GM18508 (cell line): ENCODE data around the gene EPRS1.
A peak's percentile ranks its signal among the peaks of the same experiment; 100 is the strongest.
"Not testable (repeated sequence)": the region's sequence is repeated elsewhere in the genome, so short reads cannot be mapped to it uniquely, and the experiment has no call there.

ENCODE experiments used
- ATAC-seq: cut with Tn5 transposase; IDR thresholded peaks from one replicate; pipeline ENCODE4 v1.9.1; 2021; ENCODE audit warnings: moderate number of reproducible peaks; ENCODE audit not compliant: insufficient read depth, unreplicated experiment

The EPRS1 gene

GRCh38 chr1:220040028-220040596, 6.2 kb downstream of the EPRS1 start:
- ATAC-seq, result no peak

GRCh38 chr1:220038640-220039039, 7.7 kb downstream of the EPRS1 start:
- no peak for ATAC-seq

- ATAC-seq, result not testable (repeated sequence)
Measured at GRCh38 chr1:220037810-220038209, 8.5 kb downstream of the EPRS1 start.

GRCh38 chr1:220032911-220033310, 13.4 kb downstream of the EPRS1 start:
- ATAC-seq, result no peak

GRCh38 chr1:220031287-220031686, 15.0 kb downstream of the EPRS1 start:
- no peak for ATAC-seq

- ATAC-seq, result no peak
Measured at GRCh38 chr1:220028346-220028895, 17.9 kb downstream of the EPRS1 start.

- ATAC-seq, result no peak
Measured at GRCh38 chr1:220019071-220019470, 27.2 kb downstream of the EPRS1 start.

GRCh38 chr1:220013497-220013896, 32.8 kb downstream of the EPRS1 start:
- peak; percentile 89 for ATAC-seq

GRCh38 chr1:220012259-220012658, 34.0 kb downstream of the EPRS1 start:
- no peak for ATAC-seq

GRCh38 chr1:220011620-220012019, 34.7 kb downstream of the EPRS1 start:
- ATAC-seq, result no peak

- no peak for ATAC-seq
Measured at GRCh38 chr1:220007438-220007837, 38.9 kb downstream of the EPRS1 start.

GRCh38 chr1:220005489-220005888, 40.8 kb downstream of the EPRS1 start:
- no peak for ATAC-seq

- ATAC-seq, result no peak
Measured at GRCh38 chr1:220003610-220004299, 42.5 kb downstream of the EPRS1 start.

GRCh38 chr1:220003015-220003414, 43.3 kb downstream of the EPRS1 start:
- ATAC-seq, result no peak

- no peak for ATAC-seq
Measured at GRCh38 chr1:220001095-220001501, 45.2 kb downstream of the EPRS1 start.

GRCh38 chr1:219999821-220000220, 46.5 kb downstream of the EPRS1 start:
- ATAC-seq, result no peak
